Amniotic stem cell (primary cell): Measurements from ENCODE around the gene GNAO1.

Experiments used
- DNase-seq: peaks from one replicate; lab custom pipeline; 2025; lab: John Stamatoyannopoulos, UW

The GNAO1 gene

GRCh38 chr16:56265746-56266145, 74.5 kb downstream of the GNAO1 start:
- no peak for DNase-seq

GRCh38 chr16:56266641-56267607, 75.6 kb downstream of the GNAO1 start:
- no peak for DNase-seq

- DNase-seq, result no peak
These were observed 76.6 kb downstream of the GNAO1 start for GRCh38 chr16:56267888-56268287.

GRCh38 chr16:56268799-56269198, 77.5 kb downstream of the GNAO1 start:
- DNase-seq, result no peak

- DNase-seq, result no peak
These were observed 78.0 kb downstream of the GNAO1 start for GRCh38 chr16:56269281-56269680.

- DNase-seq, result peak; percentile 56
These were observed 78.8 kb downstream of the GNAO1 start for GRCh38 chr16:56269811-56270684.

GRCh38 chr16:56270828-56271227, 79.5 kb downstream of the GNAO1 start:
- no peak for DNase-seq

- DNase-seq, result no peak
These were observed 81.2 kb downstream of the GNAO1 start for GRCh38 chr16:56272583-56272894.

- DNase-seq, result no peak
These were observed 82.3 kb downstream of the GNAO1 start for GRCh38 chr16:56273615-56274014.

- no peak for DNase-seq
These were observed 83.1 kb downstream of the GNAO1 start for GRCh38 chr16:56274369-56274768.

- no peak for DNase-seq
These were observed 83.8 kb downstream of the GNAO1 start for GRCh38 chr16:56275076-56275475.

GRCh38 chr16:56275801-56276200, 84.5 kb downstream of the GNAO1 start:
- DNase-seq, result no peak

GRCh38 chr16:56277075-56277474, 85.8 kb downstream of the GNAO1 start:
- no peak for DNase-seq

GRCh38 chr16:56278196-56278855, 87.0 kb downstream of the GNAO1 start:
- DNase-seq, result no peak

GRCh38 chr16:56279132-56279531, 87.8 kb downstream of the GNAO1 start:
- DNase-seq, result no peak

- no peak for DNase-seq
These were observed 88.6 kb downstream of the GNAO1 start for GRCh38 chr16:56279914-56280313.

GRCh38 chr16:56281249-56281805, 90.0 kb downstream of the GNAO1 start:
- DNase-seq, result no peak

GRCh38 chr16:56282451-56282850, 91.2 kb downstream of the GNAO1 start:
- DNase-seq, result no peak

GRCh38 chr16:56284521-56284920, 93.2 kb downstream of the GNAO1 start:
- no peak for DNase-seq

- no peak for DNase-seq
These were observed 95.5 kb downstream of the GNAO1 start for GRCh38 chr16:56286809-56287208.

GRCh38 chr16:56288019-56288418, 96.7 kb downstream of the GNAO1 start:
- DNase-seq, result no peak

GRCh38 chr16:56289416-56289815, 98.1 kb downstream of the GNAO1 start:
- no peak for DNase-seq
